B cell (primary cell): ENCODE results near the gene HPN. TPM values are rescaled to one million over a fixed set of nuclear protein-coding genes. Genes with fewer than 3 reads are reported as not detected.

Source experiments
- ATAC-seq: fragments of 200-7000 bp; cut with Tn5 transposase; one replicate; pipeline ENCODE4 v1.10.0; 2021; ENCODE audit warnings: low read depth, mild to moderate bottlenecking, moderate number of reproducible peaks, moderate library complexity
- CTCF ChIA-PET: fragments of 350-600 bp; sonication (Branson Sonifier 250); formaldehyde crosslinking; loops from one replicate; lab custom pipeline; 2021; ENCODE audit warnings: antibody characterized with exemption, inconsistent platforms; lab: Charles Lee
- POLR2A ChIA-PET: fragments of 350-600 bp; sonication (Branson Sonifier 250); formaldehyde crosslinking; loops from one replicate; lab custom pipeline; 2021; ENCODE audit warnings: antibody characterized with exemption; lab: Charles Lee
- DNase-seq: peaks from one replicate; pipeline ENCODE4 v3.0.0; 2013
- H2AFZ ChIP-seq: 2 replicates; pipeline ENCODE4 v1.6.1; 2012; ENCODE audit warnings: mild to moderate bottlenecking, low read depth, low read length; ENCODE audit not compliant: insufficient read depth, poor library complexity, severe bottlenecking
- H3K27ac ChIP-seq, 2 donors: 1 replicate in 1 of 2; 2 replicates in 1 of 2; pipeline ENCODE4 v1.5.1; 2012 to 2013; ENCODE audit warnings: low read length in 2 of 2, mild to moderate bottlenecking in 2 of 2, moderate library complexity in 1 of 2
- H3K27me3 ChIP-seq, 4 experiments: fragments of 200-600 bp in 1 of 4; sonication (generic) in 1 of 4; replicated peaks in 1 of 4; 1 replicate in 2 of 4; 2 replicates in 2 of 4; pipeline versions ENCODE4 v1.6.1 to v1.7.0; 2013 to 2016; ENCODE audit warnings: low read length in 3 of 4, mild to moderate bottlenecking in 2 of 4, mixed read lengths in 1 of 4, moderate library complexity in 1 of 4; ENCODE audit not compliant: insufficient read depth in 4 of 4, control insufficient read depth in 3 of 4; ENCODE audit errors: control extremely low read depth in 1 of 4
- H3K36me3 ChIP-seq, 2 experiments: replicated peaks in 1 of 2; 1 replicate in 1 of 2; 2 replicates in 1 of 2; pipeline versions ENCODE4 v1.6.1 to v1.7.1; 2013; ENCODE audit warnings: low read length in 1 of 2; ENCODE audit not compliant: insufficient read depth in 2 of 2, control insufficient read depth in 1 of 2; ENCODE audit errors: control extremely low read depth in 1 of 2, extremely low read depth in 1 of 2
- H3K4me1 ChIP-seq, 2 donors: fragments of 200-600 bp in 1 of 2; sonication (generic) in 1 of 2; 1 replicate in 1 of 2; 2 replicates in 1 of 2; pipeline versions ENCODE4 v1.5.1 to v1.6.1; 2013 to 2017; ENCODE audit warnings: low read length in 2 of 2; ENCODE audit not compliant: control insufficient read depth in 2 of 2, insufficient read depth in 2 of 2
- H3K4me2 ChIP-seq: replicated peaks from 2 replicates; pipeline ENCODE3; 2012; ENCODE audit warnings: mild to moderate bottlenecking, low read depth, low read length; ENCODE audit not compliant: poor library complexity, severe bottlenecking
- H3K4me3 ChIP-seq, 5 experiments: fragments of 200-600 bp in 1 of 5; sonication (generic) in 1 of 5; 1 replicate in 3 of 5; 2 replicates in 2 of 5; pipeline versions ENCODE4 v1.5.1 to v1.7.0; 2011 to 2016; ENCODE audit warnings: low read length in 4 of 5, mild to moderate bottlenecking in 4 of 5, low read depth in 2 of 5, control low read depth in 1 of 5, moderate library complexity in 1 of 5; ENCODE audit not compliant: insufficient read depth in 1 of 5; ENCODE audit errors: control extremely low read depth in 1 of 5, extremely low read depth in 1 of 5
- H3K79me2 ChIP-seq: fragments of 200-600 bp; sonication (generic); one replicate; pipeline ENCODE4 v1.6.0; 2016; ENCODE audit warnings: low read length; ENCODE audit not compliant: control insufficient read depth, insufficient read depth
- H3K9ac ChIP-seq: fragments of 200-600 bp; sonication (generic); 2 replicates; pipeline ENCODE4 v1.6.1; 2017; ENCODE audit warnings: mild to moderate bottlenecking, low read length, moderate library complexity
- H3K9me3 ChIP-seq, 3 donors: one replicate each; pipeline versions ENCODE4 v1.6.1 to v1.7.1; 2013; ENCODE audit warnings: low read length in 2 of 3; ENCODE audit not compliant: control insufficient read depth in 2 of 3, insufficient read depth in 1 of 3; ENCODE audit errors: control extremely low read depth in 1 of 3
- H4K20me1 ChIP-seq: 2 replicates; pipeline ENCODE4 v1.6.0; 2012; ENCODE audit warnings: mild to moderate bottlenecking, low read length; ENCODE audit not compliant: insufficient read depth, control insufficient read depth, poor library complexity, severe bottlenecking
- H3K27ac Mint-ChIP-seq: one replicate; pipeline ENCODE4 v1.8.0; 2021; ENCODE audit warnings: mixed read lengths
- H3K27me3 Mint-ChIP-seq: one replicate; pipeline ENCODE4 v1.8.0; 2021; ENCODE audit warnings: mixed read lengths
- H3K4me1 Mint-ChIP-seq: one replicate; pipeline ENCODE4 v1.8.0; 2021; ENCODE audit warnings: mixed read lengths
- H3K4me3 Mint-ChIP-seq: one replicate; pipeline ENCODE4 v1.8.0; 2021; ENCODE audit warnings: mixed read lengths
- H3K9me3 Mint-ChIP-seq: one replicate; pipeline ENCODE4 v1.8.0; 2022; ENCODE audit warnings: mixed read lengths; ENCODE audit not compliant: insufficient read depth
- CTCF ChIP-seq: fragments of 200-600 bp; IDR thresholded peaks from one replicate; pipeline ENCODE4 v1.8.0; 2022; ENCODE audit warnings: antibody characterized with exemption, mild to moderate bottlenecking
- EZH2 ChIP-seq: IDR thresholded peaks from 2 replicates; pipeline ENCODE4 v1.6.1; 2012; ENCODE audit warnings: borderline replicate concordance, low read depth, mild to moderate bottlenecking, moderate library complexity, low read length; ENCODE audit not compliant: insufficient read depth, poor library complexity, severe bottlenecking
- WGBS: methylation state at CpG from one replicate; pipeline ENCODE4 v1.1.5; 2013; ENCODE audit warnings: missing lambda C conversion rate; ENCODE audit not compliant: insufficient coverage; 5-methylcytosine and 5-hydroxymethylcytosine counted together
- intact Hi-C: fragments of 100-400 bp; cut with micrococcal nuclease; formaldehyde crosslinking; loops from one replicate; pipeline ENCODE4 v1.10.0; 2022
- polyA plus RNA-seq: library from polyadenylated mRNA; depleted of rRNA; stranded (reverse); fragments of >200 nt; gene quantifications from 2 replicates; pipeline ENCODE4 v1.2.3, GENCODE V29; 2012
- total RNA-seq, 2 donors: library from RNA; stranded (reverse); fragments of 120-200 nt in 1 of 2; gene quantifications; 1 replicate in 1 of 2; 2 replicates in 1 of 2; pipeline versions ENCODE4 v1.2.3 to v1.2.4, GENCODE V29; 2013 to 2022

The HPN gene
- total and polyA plus RNA-seq, 2 donors (not counting 1 experiment from before 2014, with no cell fraction given), result 0.30 TPM; not detected in 1

DNA sequence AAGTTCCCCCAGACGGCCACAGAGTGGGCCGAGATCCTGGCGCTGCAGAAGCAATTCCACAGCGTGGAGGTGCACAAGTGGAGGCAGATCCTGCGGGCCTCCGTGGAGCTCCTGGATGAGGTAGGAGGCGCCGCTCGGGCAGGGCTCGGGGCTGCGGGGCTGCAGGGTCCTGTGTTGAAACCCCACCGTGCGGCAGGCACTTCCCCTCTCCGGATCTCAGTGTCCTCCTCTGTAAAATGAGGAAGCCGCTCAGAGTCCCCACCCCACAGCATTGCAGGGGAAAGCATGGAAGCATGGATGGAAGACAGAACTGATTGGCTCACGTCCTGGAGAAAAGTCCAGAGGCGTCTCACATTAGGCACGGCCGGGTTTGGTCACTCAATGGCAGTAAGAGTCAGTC, 18.1 kb upstream of the HPN start:
- H3K9me3 Mint-ChIP-seq, result no peaks in the 10 kb centered on the region
- no peaks in the 10 kb centered on the region for H3K27me3 ChIP-seq
- H3K9me3 ChIP-seq, result peaks cover 0 to 2% (median 0%) of the 10 kb centered on the region in 3 donors
- H3K4me1 Mint-ChIP-seq, result peaks cover 2% of the 10 kb centered on the region
- ChIA-PET CTCF (no interaction called here), POLR2A (interaction anchor here (0.6 kb wide), 1 partner anchor 15 kb away, joined by 3 read pairs; no protein-coding TSS in a partner anchor)
- no peak overlapping the region for H3K27ac ChIP-seq
- intact Hi-C loops, result no loop called here
- no peak for TF ChIP-seq EZH2
- no peak for TF ChIP-seq CTCF
- no peak for DNase-seq
- H3K4me2 ChIP-seq, result no peak overlapping the region
- H3K27ac Mint-ChIP-seq, result no peak overlapping the region
- no peak overlapping the region for H3K4me3 ChIP-seq
- WGBS, result 97% methylated on average over 11 of the region's 19 CpGs
- H3K4me1 ChIP-seq, result no peaks in the 10 kb centered on the region
- no peak overlapping the region for H3K9ac ChIP-seq
- peaks cover 2% of the 10 kb centered on the region for H3K27me3 Mint-ChIP-seq
- peaks cover 0 to 58% of the 10 kb centered on the region in 2 experiments for H3K36me3 ChIP-seq
- H2AFZ ChIP-seq, result no peak overlapping the region
- H3K79me2 ChIP-seq, result no peaks in the 10 kb centered on the region
- no peaks in the 10 kb centered on the region for H4K20me1 ChIP-seq
- H3K4me3 Mint-ChIP-seq, result no peak overlapping the region
- no peak for ATAC-seq

- Histone ChIP-seq H3K79me2 (no peaks in the 10 kb centered on the region), H3K4me1 (no peaks in the 10 kb centered on the region), H2AFZ (no peak overlapping the region), H3K9me3 (peaks cover 0 to 2% (median 0%) of the 10 kb centered on the region in 3 donors), H3K9ac (no peak overlapping the region), H3K4me3 (no peak overlapping the region), H4K20me1 (no peaks in the 10 kb centered on the region), H3K27me3 (no peaks in the 10 kb centered on the region), H3K4me2 (no peak overlapping the region), H3K36me3 (peaks cover 0 to 51% of the 10 kb centered on the region in 2 experiments), H3K27ac (no peak overlapping the region)
- Mint-ChIP-seq H3K4me1 (peaks cover 2% of the 10 kb centered on the region), H3K27me3 (peaks cover 4% of the 10 kb centered on the region), H3K4me3 (no peak overlapping the region), H3K27ac (no peak overlapping the region), H3K9me3 (no peaks in the 10 kb centered on the region)
- ChIA-PET POLR2A (no interaction called here), CTCF (no interaction called here)
- TF ChIP-seq CTCF (no peak), EZH2 (no peak)
- no peak for ATAC-seq
- 97% methylated on average over 6 of the region's 6 CpGs for WGBS
- intact Hi-C loops, result no loop called here
- no peak for DNase-seq
Measured at GRCh38 chr19:35024095-35024494, 17.4 kb upstream of the HPN start.
